H9 (cell line): ENCODE results near the gene CEP112. TPM values are rescaled to one million over a fixed set of nuclear protein-coding genes. Genes with fewer than 3 reads are reported as not detected.

Source experiments
- DNase-seq: peaks from one replicate; pipeline ENCODE4 v3.0.0-alpha.2; 2017
- H2AFZ ChIP-seq: one replicate; pipeline ENCODE4 v1.6.1; 2013; ENCODE audit warnings: mild to moderate bottlenecking, low read length, control low read depth, moderate library complexity
- H2AK5ac ChIP-seq: 2 replicates; pipeline ENCODE4 v1.6.1; 2013; ENCODE audit warnings: low read length, control low read depth, mixed read lengths; ENCODE audit not compliant: insufficient read length
- H2BK120ac ChIP-seq: one replicate; pipeline ENCODE4 v1.6.1; 2013; ENCODE audit warnings: low read depth, mild to moderate bottlenecking, low read length, control low read depth, inconsistent platforms; ENCODE audit not compliant: poor library complexity, severe bottlenecking
- H2BK12ac ChIP-seq: 2 replicates; pipeline ENCODE4 v1.6.1; 2013; ENCODE audit warnings: low read length, control low read depth, mixed read lengths, low read depth; ENCODE audit not compliant: insufficient read length
- H2BK15ac ChIP-seq: 2 replicates; pipeline ENCODE4 v1.6.1; 2013; ENCODE audit warnings: low read depth, low read length, control low read depth
- H2BK20ac ChIP-seq: one replicate; pipeline ENCODE4 v1.6.1; 2013; ENCODE audit warnings: low read depth, mild to moderate bottlenecking, low read length, control low read depth, inconsistent platforms; ENCODE audit not compliant: poor library complexity, severe bottlenecking
- H2BK5ac ChIP-seq: 2 replicates; pipeline ENCODE4 v1.6.1; 2013; ENCODE audit warnings: low read length, control low read depth, mixed read lengths; ENCODE audit not compliant: insufficient read length
- H3K14ac ChIP-seq: 2 replicates; pipeline ENCODE4 v1.6.1; 2013; ENCODE audit warnings: low read length, control low read depth; ENCODE audit not compliant: insufficient read depth
- H3K18ac ChIP-seq: 2 replicates; pipeline ENCODE4 v1.6.1; 2013; ENCODE audit warnings: low read depth, mild to moderate bottlenecking, mixed read lengths, low read length, control low read depth; ENCODE audit not compliant: insufficient read length
- H3K23ac ChIP-seq: 2 replicates; pipeline ENCODE4 v1.6.1; 2013; ENCODE audit warnings: low read length, control low read depth, mixed read lengths, low read depth; ENCODE audit not compliant: insufficient read length
- H3K23me2 ChIP-seq: 2 replicates; pipeline ENCODE4 v1.6.1; 2013; ENCODE audit warnings: low read depth, mild to moderate bottlenecking, mixed read lengths, low read length, control low read depth; ENCODE audit not compliant: insufficient read length, poor library complexity, severe bottlenecking
- H3K27ac ChIP-seq: 2 replicates; pipeline ENCODE4 v1.5.1; 2013; ENCODE audit warnings: low read length, control low read depth, mixed read lengths, low read depth; ENCODE audit not compliant: insufficient read length
- H3K27me3 ChIP-seq: 2 replicates; pipeline ENCODE4 v1.6.1; 2013; ENCODE audit warnings: low read length, control low read depth, inconsistent platforms; ENCODE audit not compliant: insufficient read depth
- H3K4ac ChIP-seq: 2 replicates; pipeline ENCODE4 v1.6.1; 2013; ENCODE audit warnings: low read depth, mild to moderate bottlenecking, control low read depth, inconsistent platforms, low read length, moderate library complexity
- H3K4me1 ChIP-seq: 2 replicates; pipeline ENCODE4 v1.6.1; 2013; ENCODE audit warnings: low read length, control low read depth, inconsistent platforms; ENCODE audit not compliant: insufficient read depth
- H3K4me2 ChIP-seq: 2 replicates; pipeline ENCODE4 v1.6.1; 2013; ENCODE audit warnings: low read length, control low read depth, mixed read lengths; ENCODE audit not compliant: insufficient read length, insufficient read depth
- H3K56ac ChIP-seq: 2 replicates; pipeline ENCODE4 v1.6.1; 2013; ENCODE audit warnings: low read depth, mild to moderate bottlenecking, mixed read lengths, low read length, control low read depth; ENCODE audit not compliant: insufficient read length
- H3K79me1 ChIP-seq: 2 replicates; pipeline ENCODE4 v1.6.1; 2013; ENCODE audit warnings: low read depth, mild to moderate bottlenecking, moderate library complexity, low read length, control low read depth, inconsistent platforms; ENCODE audit not compliant: insufficient read depth, poor library complexity, severe bottlenecking
- H3K79me2 ChIP-seq: 2 replicates; pipeline ENCODE4 v1.6.1; 2013; ENCODE audit warnings: low read length, control low read depth, inconsistent platforms; ENCODE audit not compliant: insufficient read depth
- H3K9ac ChIP-seq: 2 replicates; pipeline ENCODE4 v1.6.1; 2013; ENCODE audit warnings: low read length, control low read depth, mixed read lengths; ENCODE audit not compliant: insufficient read length; ENCODE audit errors: extremely low read depth
- H3K9me3 ChIP-seq: one replicate; pipeline ENCODE4 v1.6.1; 2013; ENCODE audit warnings: low read depth, low read length, inconsistent platforms; ENCODE audit not compliant: control insufficient read depth
- H3T11ph ChIP-seq: one replicate; pipeline ENCODE4 v1.6.1; 2013; ENCODE audit warnings: mild to moderate bottlenecking, low read length, control low read depth, inconsistent platforms
- H4K20me1 ChIP-seq: one replicate; pipeline ENCODE4 v1.6.1; 2013; ENCODE audit not compliant: control insufficient read depth, insufficient read length, insufficient read depth
- H4K5ac ChIP-seq: 2 replicates; pipeline ENCODE4 v1.6.1; 2013; ENCODE audit warnings: low read depth, mild to moderate bottlenecking, mixed read lengths, low read length, control low read depth; ENCODE audit not compliant: insufficient read length
- H4K8ac ChIP-seq: replicated peaks from 2 replicates; pipeline ENCODE4 v1.6.1; 2013; ENCODE audit warnings: low read length, control low read depth, mixed read lengths, low read depth; ENCODE audit not compliant: insufficient read length
- H4K91ac ChIP-seq: 2 replicates; pipeline ENCODE4 v1.6.1; 2013; ENCODE audit warnings: low read depth, mild to moderate bottlenecking, moderate library complexity, mixed read lengths, low read length, control low read depth; ENCODE audit not compliant: insufficient read length
- H3K27ac Mint-ChIP-seq, 3 experiments: 2 replicates in 2 of 3; 3 replicates in 1 of 3; pipeline ENCODE4 v1.8.0; 2020 to 2021; ENCODE audit warnings: mixed read lengths in 3 of 3, mild to moderate bottlenecking in 1 of 3, moderate library complexity in 1 of 3
- H3K27me3 Mint-ChIP-seq: 2 replicates; pipeline ENCODE4 v1.8.0; 2021; ENCODE audit warnings: low read depth, mild to moderate bottlenecking, moderate library complexity, mixed read lengths
- H3K36me3 Mint-ChIP-seq, 3 experiments: 2 replicates in 2 of 3; 3 replicates in 1 of 3; pipeline ENCODE4 v1.8.0; 2020 to 2021; ENCODE audit warnings: low read depth in 3 of 3, mixed read lengths in 3 of 3; ENCODE audit not compliant: insufficient read depth in 1 of 3
- H3K4me1 Mint-ChIP-seq, 2 experiments: 2 replicates each; pipeline ENCODE4 v1.8.0; 2020; ENCODE audit warnings: mixed read lengths in 2 of 2
- H3K4me3 Mint-ChIP-seq, 2 experiments: 2 replicates in 1 of 2; 3 replicates in 1 of 2; pipeline ENCODE4 v1.8.0; 2020 to 2021; ENCODE audit warnings: mild to moderate bottlenecking in 2 of 2, mixed read lengths in 2 of 2, moderate library complexity in 1 of 2
- H3K9me3 Mint-ChIP-seq, 2 experiments: 2 replicates in 1 of 2; 3 replicates in 1 of 2; pipeline ENCODE4 v1.8.0; 2020; ENCODE audit warnings: mild to moderate bottlenecking in 2 of 2, mixed read lengths in 2 of 2, moderate library complexity in 1 of 2
- WGBS: extraction: QIAGEN DNeasy Blood & Tissue Kit; methylation state at CpG from one replicate; pipeline ENCODE4 v1.1.7; 2013; ENCODE audit warnings: missing lambda C conversion rate, low lambda C conversion rate, mixed read lengths; ENCODE audit not compliant: insufficient read length; ENCODE audit errors: extremely low coverage; 5-methylcytosine and 5-hydroxymethylcytosine counted together
- total RNA-seq: library from RNA; stranded (reverse); gene quantifications from 2 replicates; pipeline ENCODE4 v1.2.1, GENCODE V29; 2021
- TF ChIP-seq, protein P1 (sequence below): fragments of 200-600 bp; sonication (generic); conservative IDR thresholded peaks from 3 replicates; pipeline ENCODE4 v1.8.0; 2021; ENCODE audit warnings: antibody characterized with exemption, mild to moderate bottlenecking

Gene CEP112
- total RNA-seq, 1 experiment from 2014 or later, result 5.4 TPM

DNA sequence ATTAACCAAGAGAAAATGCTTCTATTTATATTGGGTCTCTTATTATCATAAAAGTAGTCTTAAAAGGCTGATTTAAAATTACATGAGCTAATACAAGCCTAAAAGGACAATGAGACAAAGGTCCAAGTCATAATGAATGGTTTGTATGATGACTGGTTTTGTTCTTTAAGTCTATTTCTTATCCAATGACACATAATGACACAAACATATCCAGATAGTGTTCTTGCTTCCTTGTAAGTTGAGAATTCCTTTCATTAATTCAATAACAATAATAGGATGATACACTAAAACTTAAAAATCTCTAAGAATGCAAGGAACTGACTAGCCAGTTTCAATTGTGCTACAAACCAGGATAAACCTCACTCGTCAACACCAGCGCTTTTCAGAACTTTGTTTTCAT is 244.1 kb downstream of the CEP112 start:
- Histone ChIP-seq H3K4me2 (no peak overlapping the region), H2BK12ac (no peak overlapping the region), H3K9ac (no peak overlapping the region), H3K23me2 (no peaks in the 10 kb centered on the region), H3K14ac (no peak overlapping the region), H3K23ac (no peak overlapping the region), H4K8ac (no peak overlapping the region), H2BK20ac (no peak overlapping the region), H2BK15ac (no peak overlapping the region), H4K5ac (no peak overlapping the region), H4K20me1 (no peaks in the 10 kb centered on the region), H4K91ac (no peak overlapping the region), H3K79me1 (no peaks in the 10 kb centered on the region), H3K4me1 (no peaks in the 10 kb centered on the region), H3K18ac (no peak overlapping the region), H3K56ac (no peak overlapping the region), H3K9me3 (no peaks in the 10 kb centered on the region), H3K79me2 (no peaks in the 10 kb centered on the region), H2BK120ac (no peak overlapping the region), H3K27me3 (no peaks in the 10 kb centered on the region), H2BK5ac (no peak overlapping the region), H2AFZ (no peak overlapping the region), H3K27ac (no peak overlapping the region), H2AK5ac (no peak overlapping the region), H3K4ac (no peak overlapping the region), H3T11ph (no peak overlapping the region)
- WGBS, result no CpG with 5 or more reads among the region's 2 CpGs
- Mint-ChIP-seq H3K9me3 (peaks cover 1 to 3% of the 10 kb centered on the region in 2 experiments; a peak in 3 of 5 replicates), H3K27ac (no peak overlapping the region), H3K27me3 (no peaks in the 10 kb centered on the region), H3K4me1 (no peaks in the 10 kb centered on the region), H3K36me3 (peaks cover 0 to 10% (median 0%) of the 10 kb centered on the region in 3 experiments; a peak in 4 of 7 replicates), H3K4me3 (no peak overlapping the region)
- TF ChIP-seq, protein P1, sequence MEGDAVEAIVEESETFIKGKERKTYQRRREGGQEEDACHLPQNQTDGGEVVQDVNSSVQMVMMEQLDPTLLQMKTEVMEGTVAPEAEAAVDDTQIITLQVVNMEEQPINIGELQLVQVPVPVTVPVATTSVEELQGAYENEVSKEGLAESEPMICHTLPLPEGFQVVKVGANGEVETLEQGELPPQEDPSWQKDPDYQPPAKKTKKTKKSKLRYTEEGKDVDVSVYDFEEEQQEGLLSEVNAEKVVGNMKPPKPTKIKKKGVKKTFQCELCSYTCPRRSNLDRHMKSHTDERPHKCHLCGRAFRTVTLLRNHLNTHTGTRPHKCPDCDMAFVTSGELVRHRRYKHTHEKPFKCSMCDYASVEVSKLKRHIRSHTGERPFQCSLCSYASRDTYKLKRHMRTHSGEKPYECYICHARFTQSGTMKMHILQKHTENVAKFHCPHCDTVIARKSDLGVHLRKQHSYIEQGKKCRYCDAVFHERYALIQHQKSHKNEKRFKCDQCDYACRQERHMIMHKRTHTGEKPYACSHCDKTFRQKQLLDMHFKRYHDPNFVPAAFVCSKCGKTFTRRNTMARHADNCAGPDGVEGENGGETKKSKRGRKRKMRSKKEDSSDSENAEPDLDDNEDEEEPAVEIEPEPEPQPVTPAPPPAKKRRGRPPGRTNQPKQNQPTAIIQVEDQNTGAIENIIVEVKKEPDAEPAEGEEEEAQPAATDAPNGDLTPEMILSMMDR, result no peak
- DNase-seq, result no peak
